Lung (tissue), 12 donors: Measurements from ENCODE around the gene HMGCLL1. TPM values are rescaled to one million over a fixed set of nuclear protein-coding genes. Genes with fewer than 3 reads are reported as not detected.
A peak's percentile ranks its signal among the peaks of the same experiment; 100 is the strongest.

Experiments used
- ATAC-seq: fragments of 200-7000 bp; cut with Tn5 transposase; one replicate; pipeline ENCODE4 v1.9.1; 2020; ENCODE audit warnings: moderate number of reproducible peaks; ENCODE audit not compliant: insufficient read depth, low FRiP score
- DNase-seq, 3 donors: peaks; one replicate each; pipeline ENCODE4 v3.0.0-alpha.2; 2013 to 2017
- H3K27ac ChIP-seq, 2 donors: one replicate each; pipeline ENCODE4 v1.5.1; 2013; ENCODE audit warnings: mild to moderate bottlenecking in 2 of 2, moderate library complexity in 2 of 2, control low read depth in 1 of 2, inconsistent platforms in 1 of 2, low read depth in 1 of 2, low read length in 1 of 2
- H3K27me3 ChIP-seq, 3 donors: one replicate each; pipeline ENCODE4 v1.5.1; 2013; ENCODE audit warnings: low read length in 2 of 3; ENCODE audit not compliant: control insufficient read depth in 3 of 3, insufficient read depth in 3 of 3
- H3K36me3 ChIP-seq, 4 donors: one replicate each; pipeline ENCODE4 v1.5.1; 2013; ENCODE audit warnings: low read length in 4 of 4, mild to moderate bottlenecking in 1 of 4, moderate library complexity in 1 of 4; ENCODE audit not compliant: control insufficient read depth in 4 of 4, insufficient read depth in 4 of 4
- H3K4me1 ChIP-seq, 5 donors: one replicate each; pipeline ENCODE4 v1.5.1; 2013; ENCODE audit warnings: low read length in 5 of 5, mild to moderate bottlenecking in 2 of 5, moderate library complexity in 1 of 5; ENCODE audit not compliant: control insufficient read depth in 5 of 5, insufficient read depth in 5 of 5
- H3K4me3 ChIP-seq: one replicate; pipeline ENCODE4 v1.5.1; 2013; ENCODE audit warnings: mild to moderate bottlenecking, control low read depth, moderate library complexity
- H3K9ac ChIP-seq, 2 donors: one replicate each; pipeline ENCODE4 v1.5.1; 2013; ENCODE audit warnings: low read length in 2 of 2, control low read depth in 1 of 2; ENCODE audit not compliant: insufficient read depth in 1 of 2
- H3K9me3 ChIP-seq, 4 donors: one replicate each; pipeline ENCODE4 v1.5.1; 2013; ENCODE audit warnings: low read length in 3 of 4, mild to moderate bottlenecking in 1 of 4, moderate library complexity in 1 of 4; ENCODE audit not compliant: control insufficient read depth in 4 of 4, insufficient read depth in 3 of 4
- WGBS, 2 donors: extraction: QIAGEN DNeasy Blood & Tissue Kit; methylation state at CpG; one replicate each; pipeline ENCODE4 v1.1.7; 2013; 5-methylcytosine and 5-hydroxymethylcytosine counted together
- polyA plus RNA-seq, 2 donors: library from polyadenylated mRNA; stranded (reverse); fragments of 200-250 nt; gene quantifications; one replicate each; pipeline ENCODE4 v1.2.1, GENCODE V29; 2013
- total RNA-seq, 2 donors: library from RNA; depleted of rRNA in 1 of 2; stranded (reverse); fragments of >200 nt in 1 of 2; gene quantifications; one replicate each; pipeline ENCODE4 v1.2.1, GENCODE V29; 2014 to 2021
- TF ChIP-seq, protein P1 (sequence below): IDR thresholded peaks from 2 replicates; pipeline ENCODE4 v1.5.1; 2012; ENCODE audit warnings: mild to moderate bottlenecking; ENCODE audit errors: control extremely low read depth, extremely low read depth
- donor health status: control.
- donor health status: control.
- donor health status: Bipolar disorder and iron deficiency.
- donor health status: healthy.
- donor health status: DM: yes; HTN: yes; CAD: no.

The HMGCLL1 gene
- total and polyA plus RNA-seq, 4 donors, result 0.26 to 14.8 (median 2.1) TPM

DNA sequence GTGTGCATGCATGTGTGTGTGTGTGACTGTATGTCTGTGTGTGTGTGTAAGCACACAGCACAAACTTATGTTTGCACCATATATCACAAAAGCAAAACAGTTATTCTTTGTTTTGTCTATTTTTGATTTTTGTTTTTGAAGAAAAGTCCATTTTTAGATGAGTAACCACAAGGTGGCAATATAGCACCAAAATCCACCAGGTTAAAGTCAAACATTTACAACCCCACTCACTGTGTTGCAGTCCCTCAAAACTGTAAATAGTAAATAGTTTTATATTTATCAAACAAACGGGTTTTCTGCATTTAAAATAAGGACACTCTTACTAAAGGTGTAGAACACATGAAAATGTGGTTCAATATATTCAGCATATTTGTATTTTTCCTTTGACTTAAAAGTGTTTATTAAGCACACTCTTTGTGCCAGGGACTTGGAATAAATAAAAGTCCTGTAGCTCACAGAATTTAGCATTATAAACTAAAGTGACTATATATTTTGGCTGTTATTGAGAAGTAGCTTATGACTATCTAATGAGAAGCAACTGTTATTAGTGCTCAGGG lies 133.3 kb downstream of the HMGCLL1 start:
- Histone ChIP-seq H3K36me3 (no peaks in the 10 kb centered on the region), H3K9me3 (no peaks in the 10 kb centered on the region), H3K4me3 (no peak overlapping the region), H3K27me3 (no peaks in the 10 kb centered on the region), H3K27ac (no peak overlapping the region), H3K4me1 (peaks cover 0 to 11% (median 2%) of the 10 kb centered on the region in 5 donors), H3K9ac (no peak overlapping the region)
- no peak for ATAC-seq
- TF ChIP-seq, protein P1, sequence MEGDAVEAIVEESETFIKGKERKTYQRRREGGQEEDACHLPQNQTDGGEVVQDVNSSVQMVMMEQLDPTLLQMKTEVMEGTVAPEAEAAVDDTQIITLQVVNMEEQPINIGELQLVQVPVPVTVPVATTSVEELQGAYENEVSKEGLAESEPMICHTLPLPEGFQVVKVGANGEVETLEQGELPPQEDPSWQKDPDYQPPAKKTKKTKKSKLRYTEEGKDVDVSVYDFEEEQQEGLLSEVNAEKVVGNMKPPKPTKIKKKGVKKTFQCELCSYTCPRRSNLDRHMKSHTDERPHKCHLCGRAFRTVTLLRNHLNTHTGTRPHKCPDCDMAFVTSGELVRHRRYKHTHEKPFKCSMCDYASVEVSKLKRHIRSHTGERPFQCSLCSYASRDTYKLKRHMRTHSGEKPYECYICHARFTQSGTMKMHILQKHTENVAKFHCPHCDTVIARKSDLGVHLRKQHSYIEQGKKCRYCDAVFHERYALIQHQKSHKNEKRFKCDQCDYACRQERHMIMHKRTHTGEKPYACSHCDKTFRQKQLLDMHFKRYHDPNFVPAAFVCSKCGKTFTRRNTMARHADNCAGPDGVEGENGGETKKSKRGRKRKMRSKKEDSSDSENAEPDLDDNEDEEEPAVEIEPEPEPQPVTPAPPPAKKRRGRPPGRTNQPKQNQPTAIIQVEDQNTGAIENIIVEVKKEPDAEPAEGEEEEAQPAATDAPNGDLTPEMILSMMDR, result peak; percentile 1
- peak in 2 of 3 donors; percentile 84 to 88 for DNase-seq
- 0 to 1% methylated on average over 1 of the region's 1 CpG for WGBS, 2 donors

DNA sequence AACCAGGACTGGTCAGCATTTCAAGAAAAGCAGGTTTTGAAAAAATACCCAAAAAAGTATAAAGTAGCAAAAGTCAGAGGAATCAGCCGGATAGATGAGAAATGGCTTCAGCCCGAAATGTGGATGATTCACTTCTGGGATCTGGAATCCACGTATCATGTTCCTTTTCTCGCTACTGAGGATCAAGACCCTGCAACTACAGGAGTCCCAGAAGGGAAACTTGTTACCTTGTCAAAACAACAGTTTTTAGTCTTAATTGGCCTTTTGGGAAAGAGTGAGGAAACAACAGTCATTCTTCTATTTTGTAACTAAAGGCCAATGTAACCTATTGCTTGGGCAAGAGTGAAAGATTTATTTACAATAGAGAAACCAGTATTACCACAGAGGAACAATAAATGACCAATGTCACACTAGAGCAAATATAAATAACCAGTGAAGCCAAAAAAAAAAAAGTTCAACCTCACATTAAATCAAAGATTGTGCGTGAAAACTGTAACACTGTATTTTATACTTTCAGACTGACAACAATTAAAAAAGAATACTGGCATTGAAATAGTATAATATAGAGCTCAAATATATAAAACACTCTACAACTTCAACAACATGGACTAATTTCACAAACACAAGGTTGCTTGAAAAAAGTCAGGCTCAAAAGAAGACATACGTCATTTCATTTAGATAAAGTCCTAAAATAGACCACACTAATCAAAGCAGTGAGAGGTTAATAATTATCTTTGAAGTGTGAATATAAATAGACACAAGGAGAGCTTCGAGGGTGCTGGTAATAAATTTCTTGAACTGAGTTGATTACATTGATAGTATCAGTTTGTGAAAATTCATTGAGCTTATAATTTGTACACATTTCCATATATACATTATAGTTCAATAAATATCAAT lies 135.5 kb downstream of the HMGCLL1 start:
- no peak overlapping the region for H3K4me3 ChIP-seq
- H3K9me3 ChIP-seq, result no peaks in the 10 kb centered on the region
- H3K27ac ChIP-seq, result no peak overlapping the region
- TF ChIP-seq, protein P1, result no peak
- peaks cover 0 to 3% (median 2%) of the 10 kb centered on the region in 5 donors for H3K4me1 ChIP-seq
- H3K9ac ChIP-seq, result no peak overlapping the region
- no peaks in the 10 kb centered on the region for H3K36me3 ChIP-seq
- DNase-seq (no peak), ATAC-seq (no peak)
- WGBS, 2 donors, result 74 to 81% methylated on average over 7 of the region's 7 CpGs
- no peaks in the 10 kb centered on the region for H3K27me3 ChIP-seq

DNA sequence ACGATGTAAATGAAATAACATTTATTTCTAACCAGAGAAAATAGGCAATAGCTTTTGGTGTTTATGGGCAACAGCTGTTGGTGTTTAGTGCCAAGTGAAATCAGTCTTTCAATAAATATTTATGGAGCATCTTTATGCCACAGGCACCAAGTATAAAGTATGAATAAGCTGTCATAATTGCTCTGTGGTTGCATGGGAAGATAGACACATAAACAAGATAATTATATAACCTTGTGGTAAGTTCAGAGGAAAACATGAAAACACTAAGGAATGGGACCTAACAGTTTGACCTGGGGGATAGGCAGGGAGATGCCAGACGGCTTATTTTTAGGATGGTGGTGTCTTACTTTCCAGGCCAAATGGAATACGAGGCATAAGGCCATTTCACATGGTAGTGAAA lies 140.8 kb downstream of the HMGCLL1 start:
- WGBS, 2 donors, result 76 to 82% methylated on average over 3 of the region's 3 CpGs
- TF ChIP-seq, protein P1, result no peak
- no peaks in the 10 kb centered on the region for H3K9me3 ChIP-seq
- DNase-seq (no peak), ATAC-seq (no peak)
- no peak overlapping the region for H3K9ac ChIP-seq
- H3K4me1 ChIP-seq, result peaks cover 0 to 4% (median 0%) of the 10 kb centered on the region in 5 donors
- no peak overlapping the region for H3K27ac ChIP-seq
- H3K4me3 ChIP-seq, result no peak overlapping the region
- H3K27me3 ChIP-seq, result no peaks in the 10 kb centered on the region
- H3K36me3 ChIP-seq, result no peaks in the 10 kb centered on the region
